ENCODE data around the gene SLC19A1. TPM values are rescaled to one million over a fixed set of nuclear protein-coding genes. Genes with fewer than 3 reads are reported as not detected.
A peak's percentile ranks its signal among the peaks of the same experiment; 100 is the strongest.

The SLC19A1 gene
- total RNA-seq, 3 donors from 2014 or later, result 5.6 to 6.7 (median 6.6) TPM

DNA sequence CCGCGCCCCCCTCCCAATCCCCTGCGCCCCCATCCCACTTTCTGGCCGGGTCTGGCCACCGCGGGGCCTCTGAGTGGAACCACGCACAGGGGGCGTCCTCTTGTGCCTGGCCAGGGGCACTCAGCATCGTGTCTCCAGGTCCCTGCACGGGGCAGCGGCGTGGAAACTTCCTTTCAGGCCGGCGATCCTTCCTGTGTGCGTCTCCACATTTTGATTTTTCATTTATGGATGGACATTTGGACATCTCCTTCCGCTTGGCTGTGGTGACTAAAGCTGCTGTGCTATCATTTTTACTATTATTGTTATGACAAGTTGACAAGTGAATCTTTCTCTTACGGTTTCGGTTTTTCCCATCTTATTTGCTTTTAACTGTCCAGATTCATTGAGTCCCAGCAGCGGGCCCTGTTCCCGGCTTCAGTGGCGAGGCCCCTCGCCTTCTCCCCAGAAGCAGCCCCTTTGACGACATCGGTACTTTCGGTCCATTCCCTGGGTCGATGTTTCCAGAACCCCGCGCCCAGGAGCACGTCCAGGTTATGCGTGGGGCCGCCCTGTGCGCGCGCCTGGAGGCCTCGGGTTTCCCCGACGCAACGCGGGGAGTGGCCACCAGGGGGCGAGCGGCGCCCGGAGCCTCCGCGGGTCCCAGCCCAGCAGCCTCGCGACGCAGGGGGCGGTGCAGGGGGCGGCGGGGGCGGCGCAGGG is 12.4 kb upstream of the SLC19A1 start:
- H3K9me3 ChIP-seq, result no peaks in the 10 kb centered on the region
- peaks cover 0 to 3% of the 10 kb centered on the region in 2 donors for H3K27me3 ChIP-seq
- H3K36me3 ChIP-seq, result no peaks in the 10 kb centered on the region
- TF ChIP-seq, protein P1, sequence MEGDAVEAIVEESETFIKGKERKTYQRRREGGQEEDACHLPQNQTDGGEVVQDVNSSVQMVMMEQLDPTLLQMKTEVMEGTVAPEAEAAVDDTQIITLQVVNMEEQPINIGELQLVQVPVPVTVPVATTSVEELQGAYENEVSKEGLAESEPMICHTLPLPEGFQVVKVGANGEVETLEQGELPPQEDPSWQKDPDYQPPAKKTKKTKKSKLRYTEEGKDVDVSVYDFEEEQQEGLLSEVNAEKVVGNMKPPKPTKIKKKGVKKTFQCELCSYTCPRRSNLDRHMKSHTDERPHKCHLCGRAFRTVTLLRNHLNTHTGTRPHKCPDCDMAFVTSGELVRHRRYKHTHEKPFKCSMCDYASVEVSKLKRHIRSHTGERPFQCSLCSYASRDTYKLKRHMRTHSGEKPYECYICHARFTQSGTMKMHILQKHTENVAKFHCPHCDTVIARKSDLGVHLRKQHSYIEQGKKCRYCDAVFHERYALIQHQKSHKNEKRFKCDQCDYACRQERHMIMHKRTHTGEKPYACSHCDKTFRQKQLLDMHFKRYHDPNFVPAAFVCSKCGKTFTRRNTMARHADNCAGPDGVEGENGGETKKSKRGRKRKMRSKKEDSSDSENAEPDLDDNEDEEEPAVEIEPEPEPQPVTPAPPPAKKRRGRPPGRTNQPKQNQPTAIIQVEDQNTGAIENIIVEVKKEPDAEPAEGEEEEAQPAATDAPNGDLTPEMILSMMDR (IDR thresholded peaks at IDR 0.05), result peak; percentile 80 to 95 (median 88)
- TF ChIP-seq POLR2AphosphoS5 (IDR thresholded peaks at IDR 0.05), result peak; percentile 25 to 44 (median 35)
- no peak for TF ChIP-seq POLR2A (IDR thresholded peaks at IDR 0.05)
- peak overlapping the region; percentile 41 to 83 for H3K27ac ChIP-seq
- no peaks in the 10 kb centered on the region for H3K4me1 ChIP-seq
- peak overlapping the region; percentile 52 to 71 (median 61) for H3K4me3 ChIP-seq
- intact Hi-C loops (cut with DNase I; ENCODE audit: low total_unique reads), result no loop called here
- DNase-seq (ENCODE audit: low spot score in 2 of 2), result peak; percentile 61 to 83

DNA sequence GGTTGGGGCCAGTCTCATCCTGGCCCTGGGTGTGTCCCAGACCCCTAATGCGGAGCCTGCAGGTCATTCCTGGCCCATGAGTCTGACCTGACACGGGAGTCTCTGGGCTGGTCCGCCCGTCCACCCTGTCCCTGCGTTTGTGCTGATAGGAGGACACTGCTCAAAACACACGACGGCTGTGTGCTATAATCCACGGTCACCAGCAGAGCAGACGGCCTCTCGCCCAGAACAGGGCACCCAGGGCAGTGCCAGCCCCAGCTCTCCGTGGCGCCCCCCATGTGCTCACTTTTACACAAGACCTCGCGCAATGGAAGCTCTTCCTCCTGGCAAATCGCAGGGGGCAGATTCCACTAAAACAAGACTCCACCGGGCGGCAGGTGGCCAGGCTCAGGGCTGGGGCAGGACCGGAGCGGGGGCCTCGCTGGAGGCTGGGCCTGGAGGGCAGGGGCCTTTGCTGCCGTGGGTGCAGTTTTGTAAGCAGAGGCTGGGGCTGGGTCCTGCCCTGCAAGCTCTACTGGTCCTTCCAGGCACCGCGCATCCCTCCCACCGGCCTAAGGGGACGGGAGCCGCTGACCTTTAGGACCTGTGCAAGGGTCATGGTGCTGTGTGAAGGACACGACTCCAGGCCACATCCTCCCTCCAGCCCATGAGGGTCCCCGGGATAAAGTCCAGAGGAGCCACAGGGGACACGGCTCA is 10.6 kb upstream of the SLC19A1 start:
- Histone ChIP-seq H3K36me3 (no peaks in the 10 kb centered on the region), H3K9me3 (no peaks in the 10 kb centered on the region), H3K27me3 (peaks cover 0 to 3% of the 10 kb centered on the region in 2 donors), H3K4me1 (no peaks in the 10 kb centered on the region), H3K4me3 (no peak overlapping the region), H3K27ac (no peak overlapping the region)
- TF ChIP-seq POLR2A (IDR thresholded peaks at IDR 0.05) (no peak), POLR2AphosphoS5 (IDR thresholded peaks at IDR 0.05) (no peak)
- no peak for DNase-seq (ENCODE audit: low spot score in 2 of 2)
- intact Hi-C loops (cut with DNase I; ENCODE audit: low total_unique reads), result no loop called here

DNA sequence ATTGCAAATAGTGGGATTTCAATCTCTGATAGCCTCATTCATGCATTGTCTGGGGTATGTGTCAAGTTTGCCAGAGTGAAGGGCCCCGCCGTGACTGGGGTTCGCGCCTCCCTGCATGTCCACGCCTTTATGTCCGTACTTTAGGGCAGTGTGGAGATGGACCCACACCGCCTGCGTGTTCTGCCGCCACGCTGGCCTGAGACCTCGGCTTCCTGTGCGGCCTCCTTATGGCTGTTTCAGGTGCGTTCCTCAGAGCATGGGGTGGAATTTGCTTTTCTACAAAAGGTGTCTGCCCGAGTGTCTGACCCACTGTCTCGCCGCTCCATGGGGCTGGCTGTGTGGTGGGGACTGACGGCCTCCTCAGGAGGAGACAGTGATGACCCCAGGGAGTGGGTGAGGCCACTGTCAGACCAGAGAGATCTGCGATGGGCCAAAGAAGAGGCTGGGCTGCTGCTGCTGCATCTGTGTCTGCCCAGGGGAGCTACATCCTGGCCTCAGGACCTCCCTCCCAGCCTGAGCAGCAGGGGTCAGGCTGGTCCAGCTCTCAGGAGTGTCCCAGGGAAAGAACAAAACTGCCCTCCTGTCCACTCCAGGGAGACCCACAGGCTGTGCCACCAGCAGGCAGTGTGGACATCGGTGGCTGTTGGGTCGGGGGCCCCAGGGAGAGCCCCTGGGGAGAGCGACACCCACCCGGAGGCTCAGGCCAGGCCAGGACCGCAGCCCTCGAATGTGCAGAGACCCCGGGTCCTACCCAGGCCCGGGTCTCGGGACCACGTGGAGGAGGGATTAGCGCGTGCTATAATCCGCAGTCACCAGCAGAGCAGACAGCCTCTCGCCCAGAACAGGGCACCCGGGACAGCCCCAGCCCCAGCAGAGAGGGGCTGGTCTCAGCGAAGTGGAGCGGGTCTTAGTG is 9.8 kb upstream of the SLC19A1 start:
- no peaks in the 10 kb centered on the region for H3K36me3 ChIP-seq
- no peaks in the 10 kb centered on the region for H3K4me1 ChIP-seq
- H3K27me3 ChIP-seq, result peaks cover 0 to 3% of the 10 kb centered on the region in 2 donors
- intact Hi-C loops (cut with DNase I; ENCODE audit: low total_unique reads), result no loop called here
- H3K9me3 ChIP-seq, result no peaks in the 10 kb centered on the region
- no peak overlapping the region for H3K4me3 ChIP-seq
- peak overlapping the region in 1 of 2 donors; percentile 43 for H3K27ac ChIP-seq
- no peak for DNase-seq (ENCODE audit: low spot score in 2 of 2)
- TF ChIP-seq, protein P1 (IDR thresholded peaks at IDR 0.05), result no peak
- TF ChIP-seq POLR2A (IDR thresholded peaks at IDR 0.05), result no peak
- no peak for TF ChIP-seq POLR2AphosphoS5 (IDR thresholded peaks at IDR 0.05)

DNA sequence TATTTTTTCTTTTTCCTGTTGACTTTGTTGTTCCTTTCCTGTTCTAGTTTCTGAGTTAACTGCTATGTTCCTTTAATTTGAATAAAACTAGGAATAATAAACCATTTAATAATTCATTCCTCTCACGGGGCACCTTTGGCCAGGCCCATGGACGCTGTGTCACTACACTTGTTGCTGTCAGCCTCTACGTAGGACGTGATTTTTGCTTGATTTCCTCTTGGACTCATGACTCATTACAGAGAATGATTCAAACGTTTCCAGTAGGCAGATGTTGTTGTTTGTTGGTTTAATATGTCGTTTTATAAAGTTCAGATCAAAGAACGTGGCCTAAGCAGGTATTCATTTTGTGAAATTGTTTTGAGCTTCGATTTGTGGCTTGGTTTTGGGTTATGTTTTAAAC is 9.1 kb upstream of the SLC19A1 start:
- TF ChIP-seq POLR2AphosphoS5 (IDR thresholded peaks at IDR 0.05) (no peak), POLR2A (IDR thresholded peaks at IDR 0.05) (no peak)
- TF ChIP-seq, protein P1 (IDR thresholded peaks at IDR 0.05), result no peak
- DNase-seq (ENCODE audit: low spot score in 2 of 2), result no peak
- Histone ChIP-seq H3K36me3 (no peaks in the 10 kb centered on the region), H3K27me3 (peaks cover 0 to 3% of the 10 kb centered on the region in 2 donors), H3K9me3 (no peaks in the 10 kb centered on the region), H3K4me3 (no peak overlapping the region), H3K27ac (no peak overlapping the region), H3K4me1 (no peaks in the 10 kb centered on the region)
- intact Hi-C loops (cut with DNase I; ENCODE audit: low total_unique reads), result no loop called here

DNA sequence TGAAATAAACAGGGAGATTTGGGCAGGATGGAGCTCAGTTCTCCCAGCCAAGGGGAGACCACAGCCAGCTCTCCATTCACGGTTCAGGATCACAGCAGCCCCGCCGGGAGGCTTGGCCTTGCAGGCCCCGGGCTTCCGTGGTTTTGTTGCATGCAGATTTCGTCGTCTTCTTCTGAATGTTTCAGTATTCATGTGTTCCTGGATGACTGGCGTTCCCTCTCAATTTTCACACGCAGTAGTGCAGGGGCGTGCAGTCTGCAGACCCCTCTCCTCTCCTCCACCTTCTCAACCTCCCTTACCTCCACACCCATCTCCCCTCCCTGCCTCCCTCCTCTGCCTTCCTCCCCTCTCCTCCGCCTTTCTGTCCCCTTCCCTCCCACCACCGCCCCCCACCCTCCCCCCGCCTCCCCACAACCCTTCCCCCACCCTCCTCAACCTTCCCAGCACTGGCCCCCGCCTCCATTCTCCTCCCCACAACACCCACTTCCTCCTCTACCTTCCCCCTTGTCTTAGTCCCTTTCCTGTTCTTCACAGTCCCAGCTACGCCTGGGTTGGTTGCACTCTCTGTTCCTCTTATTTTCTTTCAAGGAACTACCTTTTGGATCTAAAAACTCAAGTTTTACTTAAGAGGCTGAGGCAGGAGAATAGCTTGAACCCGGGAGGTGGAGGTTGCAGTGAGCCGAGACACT is 8.4 kb upstream of the SLC19A1 start:
- no peak overlapping the region for H3K27ac ChIP-seq
- TF ChIP-seq, protein P1 (IDR thresholded peaks at IDR 0.05), result no peak
- TF ChIP-seq POLR2A (IDR thresholded peaks at IDR 0.05) (no peak), POLR2AphosphoS5 (IDR thresholded peaks at IDR 0.05) (no peak)
- no peaks in the 10 kb centered on the region for H3K36me3 ChIP-seq
- H3K27me3 ChIP-seq, result peaks cover 0 to 3% of the 10 kb centered on the region in 2 donors
- intact Hi-C loops (cut with DNase I; ENCODE audit: low total_unique reads), result no loop called here
- no peak for DNase-seq (ENCODE audit: low spot score in 2 of 2)
- no peaks in the 10 kb centered on the region for H3K9me3 ChIP-seq
- no peaks in the 10 kb centered on the region for H3K4me1 ChIP-seq
- H3K4me3 ChIP-seq, result no peak overlapping the region
